ENCODE data around the gene MED27. TPM values are rescaled to one million over a fixed set of nuclear protein-coding genes. Genes with fewer than 3 reads are reported as not detected.

MED27 gene
- total and polyA plus RNA-seq, 9 of the 15 experiments (the other 6 are each of a cell fraction or from before 2014, with no cell fraction given) = 24.4 to 91.0 (median 36.1) TPM

GRCh38 chr9:132008855-132009812, 70.5 kb downstream of the MED27 start (continued):
- TF ChIP-seq CUX1 (CRISPR knock-in tag; IDR thresholded peaks at IDR 0.05) = no peak

- no peak for FAIRE-seq
- Histone ChIP-seq H3K4me3 (no peak overlapping the region), H3K9ac (ENCODE audit: insufficient read depth in 1 of 2, low read depth in 2 of 2, low read length in 2 of 2) (no peak overlapping the region)
- TF ChIP-seq RERE (CRISPR knock-in tag; IDR thresholded peaks at IDR 0.05; ENCODE audit: borderline replicate concordance) (no peak), JUNB (CRISPR knock-in tag; conservative IDR thresholded peaks at IDR 0.05) (no peak), ERF (CRISPR knock-in tag; IDR thresholded peaks at IDR 0.05) (no peak)
These were observed 71.4 kb downstream of the MED27 start for GRCh38 chr9:132008184-132008803.

More at GRCh38 chr9:132008184-132008803, 71.4 kb downstream of the MED27 start:
- no peaks in the 10 kb centered on the region for H3K27me3 ChIP-seq (ENCODE audit: control insufficient read depth in 2 of 2, insufficient read depth in 2 of 2, low read length in 2 of 2)
- DNase-seq (ENCODE audit: extremely low read depth in 1 of 4, low spot score in 3 of 4) (no peak), ATAC-seq (no peak)
- no peak overlapping the region for H3K4me2 ChIP-seq (ENCODE audit: insufficient read depth, low read length)
- ChIA-PET POLR2A (interaction anchor here (1.0 kb wide), 1 partner anchor 30 kb away, joined by 3 read pairs; no protein-coding TSS in a partner anchor), CTCF (ENCODE audit: low intra/inter-chr PET ratio) (no interaction called here)
- H3K36me3 ChIP-seq (ENCODE audit: control insufficient read depth, insufficient read depth, low read length) = no peaks in the 10 kb centered on the region; the same call in 2 of the 3 replicates
- no peaks in the 10 kb centered on the region for H3K79me2 ChIP-seq (ENCODE audit: control insufficient read depth, insufficient read depth, low read length)
- H3K9me3 ChIP-seq (replicated peaks; ENCODE audit: control insufficient read depth, insufficient read depth, low read depth, low read length) = no peaks in the 10 kb centered on the region
- no TSS peak for BruUV-seq (replicated peaks)
- in situ Hi-C loops (cut with MboI) = no loop called here
- WGBS (ENCODE audit: insufficient coverage, low coverage, missing lambda C conversion rate) = 57% methylated on average over 8 of the region's 8 CpGs
- H3K27ac ChIP-seq (ENCODE audit: extremely low read depth, low read depth, low read length) = no peak overlapping the region
- H3K4me1 ChIP-seq (replicated peaks in 1 of 2; ENCODE audit: control insufficient read depth in 2 of 2, insufficient read depth in 2 of 2, low read length in 2 of 2) = peaks cover 0 to 3% of the 10 kb centered on the region in 2 experiments; a peak in 1 of 5 replicates
- no peaks in the 10 kb centered on the region for H3K9me1 ChIP-seq (ENCODE audit: control insufficient read depth, insufficient read depth, low read length)
- no peak overlapping the region for H2AFZ ChIP-seq (ENCODE audit: low read depth, low read length)
- H4K20me1 ChIP-seq (replicated peaks; ENCODE audit: control insufficient read depth, insufficient read depth, low read length) = no peaks in the 10 kb centered on the region
- intact Hi-C loops (cut with micrococcal nuclease) = no loop called here

All from K562 (cell line).